Mucosa of rectum (tissue), 2 donors: ENCODE results near the gene KDM3A.

Experiments
- H3K27ac ChIP-seq, 2 donors: one replicate each; pipeline ENCODE4 v1.7.0; 2013; ENCODE audit warnings: inconsistent platforms in 2 of 2, low read depth in 2 of 2, low read length in 2 of 2
- H3K27me3 ChIP-seq, 2 donors: one replicate each; pipeline ENCODE4 v1.7.0; 2013; ENCODE audit warnings: low read length in 2 of 2; ENCODE audit not compliant: control insufficient read depth in 2 of 2, insufficient read depth in 2 of 2
- H3K36me3 ChIP-seq, 2 donors: one replicate each; pipeline ENCODE4 v1.7.0; 2013; ENCODE audit warnings: low read length in 2 of 2; ENCODE audit not compliant: control insufficient read depth in 2 of 2, insufficient read depth in 2 of 2
- H3K4me1 ChIP-seq, 2 donors: one replicate each; pipeline ENCODE4 v1.7.0; 2013; ENCODE audit warnings: low read length in 2 of 2, mild to moderate bottlenecking in 1 of 2; ENCODE audit not compliant: control insufficient read depth in 2 of 2, insufficient read depth in 2 of 2
- H3K4me3 ChIP-seq, 2 donors: one replicate each; pipeline ENCODE4 v1.7.0; 2013; ENCODE audit warnings: low read length in 2 of 2
- H3K9ac ChIP-seq, 2 donors: one replicate each; pipeline ENCODE4 v1.7.0; 2013; ENCODE audit warnings: low read length in 2 of 2, low read depth in 1 of 2, mild to moderate bottlenecking in 1 of 2
- H3K9me3 ChIP-seq, 2 donors: one replicate each; pipeline ENCODE4 v1.7.0; 2013; ENCODE audit warnings: low read length in 2 of 2; ENCODE audit not compliant: control insufficient read depth in 2 of 2
- donor health status: healthy.
- donor health status: Normal muscosa, but diverticular disease.

The KDM3A gene

DNA sequence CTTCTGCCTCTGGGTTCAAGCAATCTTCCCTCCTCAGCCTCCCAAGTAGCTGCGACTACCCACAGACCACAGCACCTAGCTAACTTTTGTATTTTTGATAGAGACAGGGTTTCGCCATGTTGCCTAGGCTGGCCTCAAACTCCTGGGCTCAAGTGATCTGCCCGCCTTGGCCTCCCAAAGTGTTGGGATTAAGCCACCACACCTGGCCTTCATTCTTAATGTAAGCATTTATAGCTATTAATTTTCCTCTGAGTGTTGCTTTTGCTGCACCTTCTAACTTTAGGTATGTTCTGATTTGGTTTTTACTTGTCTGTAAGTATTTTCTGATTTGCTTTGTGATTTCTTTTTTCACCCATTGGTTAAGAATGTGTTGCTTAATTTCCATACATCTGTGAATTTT is 92.4 kb downstream of the KDM3A start:
- Histone ChIP-seq H3K9me3 (no peaks in the 10 kb centered on the region), H3K36me3 (peaks cover 0 to 3% of the 10 kb centered on the region in 2 donors), H3K27me3 (no peaks in the 10 kb centered on the region), H3K27ac (no peak overlapping the region), H3K4me1 (no peaks in the 10 kb centered on the region), H3K4me3 (no peak overlapping the region), H3K9ac (no peak overlapping the region)

DNA sequence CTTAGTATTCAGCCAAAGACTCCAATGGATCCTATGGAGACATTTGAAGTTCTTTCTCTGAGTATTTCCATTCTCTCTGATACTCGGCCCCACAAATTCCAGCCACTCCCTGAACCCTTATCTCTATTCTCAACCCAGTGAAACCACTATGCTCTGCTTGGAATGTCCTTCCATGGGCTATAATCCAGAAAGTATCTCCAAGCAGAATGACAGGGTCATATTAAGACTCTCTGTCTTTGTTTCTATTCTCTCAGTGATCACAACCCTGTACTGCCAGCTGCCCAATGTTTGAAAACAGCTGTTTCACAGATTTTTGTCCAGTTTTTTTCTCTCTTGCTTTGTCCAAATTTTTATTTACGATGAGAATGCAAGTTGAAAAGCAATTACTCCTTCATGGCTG is 100.2 kb downstream of the KDM3A start:
- Histone ChIP-seq H3K36me3 (peaks cover 0 to 2% of the 10 kb centered on the region in 2 donors), H3K4me3 (no peak overlapping the region), H3K27me3 (no peaks in the 10 kb centered on the region), H3K9ac (no peak overlapping the region), H3K9me3 (no peaks in the 10 kb centered on the region), H3K4me1 (no peaks in the 10 kb centered on the region), H3K27ac (no peak overlapping the region)
